ENCODE results near the gene CDC34. TPM values are rescaled to one million over a fixed set of nuclear protein-coding genes. Genes with fewer than 3 reads are reported as not detected.

Gene CDC34
- total RNA-seq, 2 donors from 2014 or later: 31.4 to 44.5 TPM

GRCh38 chr19:538641-539428 lies 7.3 kb downstream of the CDC34 start:
- no peaks in the 10 kb centered on the region for H3K9me3 Mint-ChIP-seq
- no peak for ATAC-seq (replicated peaks)
- peaks cover 21% of the 10 kb centered on the region for H3K36me3 Mint-ChIP-seq (ENCODE audit: low read depth)
- H3K4me1 Mint-ChIP-seq: peaks cover 4% of the 10 kb centered on the region
- H3K27me3 Mint-ChIP-seq: no peaks in the 10 kb centered on the region
- no peak overlapping the region for H3K4me3 Mint-ChIP-seq
- H3K27ac Mint-ChIP-seq: no peak overlapping the region

DNA sequence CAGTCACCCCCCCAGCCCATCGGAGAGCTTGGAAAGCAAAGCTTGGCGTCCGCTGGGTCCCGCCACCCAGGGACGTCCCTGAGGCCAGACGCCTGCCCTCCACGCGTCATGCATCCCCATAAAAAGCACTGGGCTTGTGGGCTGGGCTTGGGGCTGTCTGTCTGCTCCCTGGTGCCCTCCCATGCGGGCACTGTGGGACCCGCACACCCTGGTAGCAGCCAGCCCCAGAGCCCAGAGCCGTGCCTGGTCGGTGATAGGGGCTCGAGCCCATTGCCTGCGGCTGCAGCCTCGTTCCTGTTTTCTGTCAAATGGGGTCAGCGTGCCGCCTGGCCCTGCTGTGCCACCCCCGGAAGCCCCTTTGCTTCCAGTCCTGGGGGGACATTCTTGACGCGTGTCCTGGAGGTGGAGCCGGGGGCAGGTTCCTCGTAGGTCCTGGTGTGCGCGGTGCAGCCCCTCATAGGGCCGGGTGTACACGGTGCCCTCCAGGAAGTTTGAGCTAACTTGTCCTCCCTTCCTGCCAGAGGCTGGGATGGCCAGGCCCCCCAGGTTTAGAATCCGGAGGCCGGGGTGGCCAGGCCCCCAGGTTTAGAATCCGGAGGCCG lies 8.0 kb downstream of the CDC34 start:
- H3K9me3 Mint-ChIP-seq: no peaks in the 10 kb centered on the region
- H3K4me3 Mint-ChIP-seq: no peak overlapping the region
- no peak for ATAC-seq (replicated peaks)

DNA sequence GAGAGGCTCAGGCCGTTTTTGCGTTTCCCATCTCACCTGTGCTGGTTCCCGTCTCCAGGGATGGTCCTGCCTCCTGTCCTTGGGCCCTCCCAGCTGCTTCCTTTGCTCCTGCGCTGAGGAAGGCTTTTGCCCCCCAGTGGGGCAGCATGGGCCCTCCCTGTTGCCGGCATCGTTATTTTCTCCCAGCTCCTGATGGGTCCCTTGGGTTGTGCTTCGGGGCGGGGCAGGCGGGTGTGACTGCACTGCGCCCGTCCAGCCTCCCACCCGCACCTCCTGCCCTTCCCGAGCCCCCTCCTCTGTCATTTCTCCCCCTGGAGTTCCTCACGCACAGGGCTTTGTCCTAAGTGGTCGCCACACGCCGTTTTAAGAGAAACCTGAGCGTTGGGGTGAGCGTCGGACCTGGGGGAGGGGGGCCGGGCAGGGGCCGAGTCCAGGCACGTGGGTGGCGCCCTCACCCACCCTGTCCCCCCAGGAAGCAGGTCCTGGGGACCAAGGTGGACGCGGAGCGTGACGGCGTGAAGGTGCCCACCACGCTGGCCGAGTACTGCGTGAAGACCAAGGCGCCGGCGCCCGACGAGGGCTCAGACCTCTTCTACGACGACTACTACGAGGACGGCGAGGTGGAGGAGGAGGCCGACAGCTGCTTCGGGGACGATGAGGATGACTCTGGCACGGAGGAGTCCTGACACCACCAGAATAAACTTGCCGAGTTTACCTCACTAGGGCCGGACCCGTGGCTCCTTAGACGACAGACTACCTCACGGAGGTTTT lies 9.5 kb downstream of the CDC34 start:
- H3K36me3 Mint-ChIP-seq (ENCODE audit: low read depth): peaks cover 21% of the 10 kb centered on the region
- H3K4me1 Mint-ChIP-seq: peaks cover 9% of the 10 kb centered on the region
- H3K4me3 Mint-ChIP-seq: no peak overlapping the region
- no peak overlapping the region for H3K27ac Mint-ChIP-seq
- no peaks in the 10 kb centered on the region for H3K27me3 Mint-ChIP-seq
- no peak for ATAC-seq (replicated peaks)
- no peaks in the 10 kb centered on the region for H3K9me3 Mint-ChIP-seq

More for the DNA sequence above, 8.0 kb downstream of the CDC34 start:
- Mint-ChIP-seq H3K27ac (no peak overlapping the region), H3K27me3 (no peaks in the 10 kb centered on the region), H3K4me1 (peaks cover 4% of the 10 kb centered on the region), H3K36me3 (ENCODE audit: low read depth) (peaks cover 21% of the 10 kb centered on the region)

- Mint-ChIP-seq H3K36me3 (ENCODE audit: low read depth) (peaks cover 21% of the 10 kb centered on the region), H3K9me3 (no peaks in the 10 kb centered on the region), H3K4me3 (no peak overlapping the region), H3K4me1 (peaks cover 9% of the 10 kb centered on the region), H3K27me3 (no peaks in the 10 kb centered on the region), H3K27ac (no peak overlapping the region)
- ATAC-seq (replicated peaks): no peak
Observed at GRCh38 chr19:541699-542098, 10.1 kb downstream of the CDC34 start.

GRCh38 chr19:542173-542866 lies 10.8 kb downstream of the CDC34 start:
- no peak for ATAC-seq (replicated peaks)
- H3K9me3 Mint-ChIP-seq: no peaks in the 10 kb centered on the region
- H3K27me3 Mint-ChIP-seq: no peaks in the 10 kb centered on the region
- peaks cover 9% of the 10 kb centered on the region for H3K4me1 Mint-ChIP-seq
- H3K36me3 Mint-ChIP-seq (ENCODE audit: low read depth): peaks cover 21% of the 10 kb centered on the region
- H3K27ac Mint-ChIP-seq: no peak overlapping the region
- no peak overlapping the region for H3K4me3 Mint-ChIP-seq

GRCh38 chr19:543910-544608 lies 12.5 kb downstream of the CDC34 start, which contains the start of gene GZMM:
Gene GZMM, plus strand, starts transcription at chr19:544053. Its CDS starts 19 bp downstream, at chr19:544072.
- Mint-ChIP-seq H3K4me3 (peak within 1 kb of the TSS; percentile 78), H3K9me3 (no peaks in the 10 kb centered on the region), H3K27me3 (no peaks in the 10 kb centered on the region), H3K4me1 (peaks cover 5% of the 10 kb centered on the region), H3K36me3 (ENCODE audit: low read depth) (peaks cover 6% of the 10 kb centered on the region), H3K27ac (peak within 1 kb of the TSS; percentile 82)
- peak; percentile 97 for ATAC-seq (replicated peaks)

- H3K36me3 Mint-ChIP-seq (ENCODE audit: low read depth): no peaks in the 10 kb centered on the region
- H3K27ac Mint-ChIP-seq: no peak overlapping the region
- peaks cover 5% of the 10 kb centered on the region for H3K4me1 Mint-ChIP-seq
- H3K4me3 Mint-ChIP-seq: no peak overlapping the region
- no peak for ATAC-seq (replicated peaks)
- no peaks in the 10 kb centered on the region for H3K9me3 Mint-ChIP-seq
- H3K27me3 Mint-ChIP-seq: no peaks in the 10 kb centered on the region
Observed at GRCh38 chr19:547117-547516, 15.6 kb downstream of the CDC34 start.

DNA sequence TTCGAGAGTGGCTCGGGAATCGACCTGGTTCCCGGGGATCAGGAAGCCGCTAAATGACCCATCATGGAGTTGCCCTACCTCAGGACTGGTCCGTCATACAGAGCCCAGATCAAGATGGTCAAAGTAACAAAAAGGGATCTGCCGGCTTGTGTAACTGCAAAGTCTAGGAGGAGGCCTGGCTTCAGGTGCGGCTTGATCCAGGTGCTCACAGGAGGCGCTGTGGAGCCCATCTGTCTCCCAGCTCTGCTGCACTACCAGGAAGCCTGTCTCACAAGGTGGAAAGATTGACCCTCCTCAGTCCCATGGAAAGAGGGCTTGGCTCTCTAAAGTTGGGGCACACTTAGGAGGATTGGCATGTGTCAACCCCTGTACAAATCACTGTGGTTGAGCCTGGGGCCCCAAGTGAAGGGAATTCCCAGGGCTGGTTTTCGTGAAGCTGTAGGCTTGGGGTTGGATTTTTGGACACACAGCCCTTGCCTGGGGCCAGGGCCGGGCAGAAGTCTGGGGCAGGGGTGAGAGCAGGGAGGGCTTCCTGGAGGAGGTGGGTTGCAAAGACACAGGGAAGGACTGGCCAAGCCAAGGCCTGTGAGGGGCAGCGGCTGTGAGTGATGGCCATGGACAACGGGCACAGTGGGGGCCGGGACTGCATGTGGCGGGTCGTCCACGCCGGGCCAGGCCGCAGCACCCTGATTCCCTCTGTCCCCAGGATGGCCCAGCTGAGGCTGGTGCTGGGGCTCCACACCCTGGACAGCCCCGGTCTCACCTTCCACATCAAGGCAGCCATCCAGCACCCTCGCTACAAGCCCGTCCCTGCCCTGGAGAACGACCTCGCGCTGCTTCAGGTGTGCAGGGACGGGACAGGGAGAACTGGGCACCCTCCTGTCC lies 16.5 kb downstream of the CDC34 start:
- Mint-ChIP-seq H3K27me3 (no peaks in the 10 kb centered on the region), H3K9me3 (no peaks in the 10 kb centered on the region), H3K4me3 (no peak overlapping the region), H3K4me1 (peaks cover 5% of the 10 kb centered on the region), H3K36me3 (ENCODE audit: low read depth) (no peaks in the 10 kb centered on the region), H3K27ac (no peak overlapping the region)
- no peak for ATAC-seq (replicated peaks)

GRCh38 chr19:548886-549830 lies 17.6 kb downstream of the CDC34 start:
- Mint-ChIP-seq H3K27me3 (no peaks in the 10 kb centered on the region), H3K4me1 (peaks cover 5% of the 10 kb centered on the region), H3K36me3 (ENCODE audit: low read depth) (no peaks in the 10 kb centered on the region), H3K27ac (no peak overlapping the region), H3K9me3 (no peaks in the 10 kb centered on the region), H3K4me3 (no peak overlapping the region)
- no peak for ATAC-seq (replicated peaks)

GRCh38 chr19:554817-555216 lies 23.3 kb downstream of the CDC34 start:
- Mint-ChIP-seq H3K27me3 (no peaks in the 10 kb centered on the region), H3K4me1 (no peaks in the 10 kb centered on the region), H3K36me3 (ENCODE audit: low read depth) (no peaks in the 10 kb centered on the region), H3K9me3 (no peaks in the 10 kb centered on the region), H3K4me3 (no peak overlapping the region), H3K27ac (no peak overlapping the region)
- ATAC-seq (replicated peaks): no peak

DNA sequence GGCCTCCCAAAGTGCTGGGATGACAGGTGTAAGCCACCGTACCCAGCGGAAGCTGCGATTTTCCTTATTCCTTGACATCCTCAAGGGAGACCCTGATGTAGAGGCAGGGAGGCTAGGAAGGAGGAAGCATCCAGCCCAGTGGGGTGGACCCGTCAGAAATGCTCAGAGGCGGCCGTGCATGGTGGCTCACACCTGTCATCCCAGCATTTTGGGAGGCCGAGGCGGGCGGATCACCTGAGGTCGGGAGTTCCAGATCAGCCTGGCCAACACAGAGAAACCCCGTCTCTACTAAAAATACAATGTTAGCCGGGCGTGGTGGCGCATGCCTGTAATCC lies 23.9 kb downstream of the CDC34 start:
- ATAC-seq (replicated peaks): no peak
- no peak overlapping the region for H3K4me3 Mint-ChIP-seq
- no peaks in the 10 kb centered on the region for H3K36me3 Mint-ChIP-seq (ENCODE audit: low read depth)
- H3K27ac Mint-ChIP-seq: no peak overlapping the region
- H3K4me1 Mint-ChIP-seq: no peaks in the 10 kb centered on the region
- H3K27me3 Mint-ChIP-seq: no peaks in the 10 kb centered on the region
- H3K9me3 Mint-ChIP-seq: no peaks in the 10 kb centered on the region

GRCh38 chr19:556611-557382 lies 25.2 kb downstream of the CDC34 start:
- Mint-ChIP-seq H3K36me3 (ENCODE audit: low read depth) (no peaks in the 10 kb centered on the region), H3K4me1 (no peaks in the 10 kb centered on the region), H3K9me3 (no peaks in the 10 kb centered on the region), H3K4me3 (no peak overlapping the region), H3K27ac (no peak overlapping the region), H3K27me3 (no peaks in the 10 kb centered on the region)
- no peak for ATAC-seq (replicated peaks)

Measured in activated T-helper 17 cell treated with anti-CD3 and anti-CD28 coated beads, Interleukin-2, amount 50 U/mL, for 72 hours (primary cell).